ENCODE measurements around the gene MYO10. TPM values are rescaled to one million over a fixed set of nuclear protein-coding genes. Genes with fewer than 3 reads are reported as not detected.

Gene MYO10
- total RNA-seq, 4 donors from 2014 or later: 3.4 to 28.7 (median 13.4) TPM

GRCh38 chr5:16932401-16932800 is 3.7 kb downstream of the MYO10 start:
- Histone ChIP-seq H3K4me3 (no peak overlapping the region), H3K27ac (no peak overlapping the region), H3K9me3 (no peaks in the 10 kb centered on the region), H3K27me3 (peaks cover 0 to 37% (median 28%) of the 10 kb centered on the region in 3 donors), H3K36me3 (no peaks in the 10 kb centered on the region), H3K4me1 (peaks cover 0 to 10% of the 10 kb centered on the region in 2 donors)
- intact Hi-C loops (cut with DNase I; ENCODE audit: low total_unique reads) (loop anchor here (10.0 kb wide), 2 partner anchors 378 to 468 kb away; partner anchors contain the start of gene ZNF622), in situ Hi-C loops (cut with MboI; ENCODE audit: low sequenced_read_pairs in 4 of 4) (loop anchor here in 2 of 4 donors (10.0 to 25.0 kb wide), 2 partner anchors 255 to 262 kb away; no protein-coding TSS in a partner anchor)
- ATAC-seq (no peak), DNase-seq (no peak)
- no peak for TF ChIP-seq CTCF (IDR thresholded peaks at IDR 0.05 in 4 of 5, conservative IDR thresholded peaks at IDR 0.05 in 1 of 5)
- no peak for TF ChIP-seq POLR2A (IDR thresholded peaks at IDR 0.05)

GRCh38 chr5:16931334-16932110 is 4.6 kb downstream of the MYO10 start:
- ATAC-seq (no peak), DNase-seq (no peak)
- Histone ChIP-seq H3K9me3 (no peaks in the 10 kb centered on the region), H3K4me3 (no peak overlapping the region), H3K36me3 (no peaks in the 10 kb centered on the region), H3K4me1 (peaks cover 0 to 7% of the 10 kb centered on the region in 2 donors), H3K27me3 (peaks cover 0 to 37% (median 28%) of the 10 kb centered on the region in 3 donors), H3K27ac (no peak overlapping the region)
- in situ Hi-C loops (cut with MboI; ENCODE audit: low sequenced_read_pairs in 4 of 4) (loop anchor here in 2 of 4 donors (10.0 to 25.0 kb wide), 2 partner anchors 256 to 263 kb away; no protein-coding TSS in a partner anchor), intact Hi-C loops (cut with DNase I; ENCODE audit: low total_unique reads) (loop anchor here (10.0 kb wide), 2 partner anchors 377 to 467 kb away; partner anchors contain the start of gene ZNF622)
- peak in 1 of 5 experiments; percentile 12 for TF ChIP-seq CTCF (IDR thresholded peaks at IDR 0.05 in 4 of 5, conservative IDR thresholded peaks at IDR 0.05 in 1 of 5)
- TF ChIP-seq POLR2A (IDR thresholded peaks at IDR 0.05): no peak

GRCh38 chr5:16930496-16930895 is 5.6 kb downstream of the MYO10 start:
- TF ChIP-seq CTCF (IDR thresholded peaks at IDR 0.05 in 4 of 5, conservative IDR thresholded peaks at IDR 0.05 in 1 of 5) (no peak), POLR2A (IDR thresholded peaks at IDR 0.05) (no peak)
- ATAC-seq (no peak), DNase-seq (no peak)
- Histone ChIP-seq H3K36me3 (no peaks in the 10 kb centered on the region), H3K9me3 (no peaks in the 10 kb centered on the region), H3K27ac (no peak overlapping the region), H3K4me1 (peaks cover 0 to 5% of the 10 kb centered on the region in 2 donors), H3K27me3 (peaks cover 0 to 37% (median 28%) of the 10 kb centered on the region in 3 donors), H3K4me3 (no peak overlapping the region)
- intact Hi-C loops (cut with DNase I; ENCODE audit: low total_unique reads) (loop anchor here (10.0 kb wide), 2 partner anchors 376 to 466 kb away; partner anchors contain the start of gene ZNF622), in situ Hi-C loops (cut with MboI; ENCODE audit: low sequenced_read_pairs in 4 of 4) (loop anchor here in 2 of 4 donors (10.0 to 25.0 kb wide), 2 partner anchors 257 to 264 kb away; no protein-coding TSS in a partner anchor)

GRCh38 chr5:16929831-16930230 is 6.3 kb downstream of the MYO10 start:
- peaks cover 0 to 31% (median 26%) of the 10 kb centered on the region in 3 donors for H3K27me3 ChIP-seq
- TF ChIP-seq CTCF (IDR thresholded peaks at IDR 0.05 in 4 of 5, conservative IDR thresholded peaks at IDR 0.05 in 1 of 5): no peak
- no peak for TF ChIP-seq POLR2A (IDR thresholded peaks at IDR 0.05)

More at GRCh38 chr5:16929831-16930230, 6.3 kb downstream of the MYO10 start:
- Histone ChIP-seq H3K27ac (no peak overlapping the region), H3K36me3 (no peaks in the 10 kb centered on the region), H3K4me3 (no peak overlapping the region), H3K4me1 (peaks cover 0 to 2% of the 10 kb centered on the region in 2 donors), H3K9me3 (no peaks in the 10 kb centered on the region)
- ATAC-seq (no peak), DNase-seq (no peak)
- in situ Hi-C loops (cut with MboI; ENCODE audit: low sequenced_read_pairs in 4 of 4): loop anchor here in 2 of 4 donors (10.0 to 25.0 kb wide), 2 partner anchors 257 to 265 kb away; no protein-coding TSS in a partner anchor
- intact Hi-C loops (cut with DNase I; ENCODE audit: low total_unique reads): loop anchor here (10.0 kb wide), 2 partner anchors 375 to 465 kb away; partner anchors contain the start of gene ZNF622
